RWPE2 (cell line): ENCODE measurements around the gene SEPTIN5.

Experiments
- ATAC-seq: fragments of 200-7000 bp; cut with Tn5 transposase; 3 replicates; pipeline ENCODE4 v1.9.1; 2021; ENCODE audit warnings: low read depth
- DNase-seq: peaks from one replicate; pipeline ENCODE4 v3.0.0-alpha.2; 2020; ENCODE audit warnings: low spot score
- H3K27ac ChIP-seq: fragments of 450-650 bp; 2 replicates; pipeline ENCODE4 v1.5.1; 2017; ENCODE audit warnings: mild to moderate bottlenecking; ENCODE audit not compliant: poor library complexity, severe bottlenecking
- H3K27me3 ChIP-seq: fragments of 250-450 bp; sonication (Bioruptor Pico); 2 replicates; pipeline ENCODE4 v1.5.1; 2021; ENCODE audit warnings: mild to moderate bottlenecking, moderate library complexity; ENCODE audit not compliant: insufficient read depth, poor library complexity, severe bottlenecking
- H3K36me3 ChIP-seq: fragments of 250-450 bp; sonication (Bioruptor Pico); 2 replicates; pipeline ENCODE4 v1.5.1; 2020; ENCODE audit warnings: low read depth, mild to moderate bottlenecking, moderate library complexity
- H3K4me1 ChIP-seq: fragments of 250-450 bp; sonication (Bioruptor Pico); 2 replicates; pipeline ENCODE4 v1.5.1; 2021; ENCODE audit warnings: mild to moderate bottlenecking, moderate library complexity; ENCODE audit not compliant: insufficient read depth, poor library complexity, severe bottlenecking
- H3K4me3 ChIP-seq: fragments of 250-450 bp; sonication (Bioruptor Pico); 2 replicates; pipeline ENCODE4 v1.5.1; 2021; ENCODE audit warnings: mild to moderate bottlenecking, moderate library complexity; ENCODE audit not compliant: severe bottlenecking
- H3K9me3 ChIP-seq: fragments of 250-450 bp; sonication (Bioruptor Pico); 2 replicates; pipeline ENCODE4 v1.5.1; 2021; ENCODE audit warnings: mild to moderate bottlenecking, moderate library complexity; ENCODE audit not compliant: severe bottlenecking
- TF ChIP-seq, protein P1 (sequence below): fragments of 450-650 bp; IDR thresholded peaks from one replicate; pipeline ENCODE4 v1.5.1; 2017; ENCODE audit warnings: mild to moderate bottlenecking, moderate library complexity; ENCODE audit not compliant: poor library complexity, severe bottlenecking

The SEPTIN5 gene

GRCh38 chr22:19730655-19731360, 16.5 kb downstream of the SEPTIN5 start:
- peak; percentile 87 for ATAC-seq
- Histone ChIP-seq H3K9me3 (no peaks in the 10 kb centered on the region), H3K36me3 (no peaks in the 10 kb centered on the region), H3K4me3 (peak overlapping the region; percentile 27), H3K27me3 (no peaks in the 10 kb centered on the region), H3K4me1 (no peaks in the 10 kb centered on the region), H3K27ac (no peak overlapping the region)
- TF ChIP-seq, protein P1, sequence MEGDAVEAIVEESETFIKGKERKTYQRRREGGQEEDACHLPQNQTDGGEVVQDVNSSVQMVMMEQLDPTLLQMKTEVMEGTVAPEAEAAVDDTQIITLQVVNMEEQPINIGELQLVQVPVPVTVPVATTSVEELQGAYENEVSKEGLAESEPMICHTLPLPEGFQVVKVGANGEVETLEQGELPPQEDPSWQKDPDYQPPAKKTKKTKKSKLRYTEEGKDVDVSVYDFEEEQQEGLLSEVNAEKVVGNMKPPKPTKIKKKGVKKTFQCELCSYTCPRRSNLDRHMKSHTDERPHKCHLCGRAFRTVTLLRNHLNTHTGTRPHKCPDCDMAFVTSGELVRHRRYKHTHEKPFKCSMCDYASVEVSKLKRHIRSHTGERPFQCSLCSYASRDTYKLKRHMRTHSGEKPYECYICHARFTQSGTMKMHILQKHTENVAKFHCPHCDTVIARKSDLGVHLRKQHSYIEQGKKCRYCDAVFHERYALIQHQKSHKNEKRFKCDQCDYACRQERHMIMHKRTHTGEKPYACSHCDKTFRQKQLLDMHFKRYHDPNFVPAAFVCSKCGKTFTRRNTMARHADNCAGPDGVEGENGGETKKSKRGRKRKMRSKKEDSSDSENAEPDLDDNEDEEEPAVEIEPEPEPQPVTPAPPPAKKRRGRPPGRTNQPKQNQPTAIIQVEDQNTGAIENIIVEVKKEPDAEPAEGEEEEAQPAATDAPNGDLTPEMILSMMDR, result peak; percentile 92
- no peak for DNase-seq

DNA sequence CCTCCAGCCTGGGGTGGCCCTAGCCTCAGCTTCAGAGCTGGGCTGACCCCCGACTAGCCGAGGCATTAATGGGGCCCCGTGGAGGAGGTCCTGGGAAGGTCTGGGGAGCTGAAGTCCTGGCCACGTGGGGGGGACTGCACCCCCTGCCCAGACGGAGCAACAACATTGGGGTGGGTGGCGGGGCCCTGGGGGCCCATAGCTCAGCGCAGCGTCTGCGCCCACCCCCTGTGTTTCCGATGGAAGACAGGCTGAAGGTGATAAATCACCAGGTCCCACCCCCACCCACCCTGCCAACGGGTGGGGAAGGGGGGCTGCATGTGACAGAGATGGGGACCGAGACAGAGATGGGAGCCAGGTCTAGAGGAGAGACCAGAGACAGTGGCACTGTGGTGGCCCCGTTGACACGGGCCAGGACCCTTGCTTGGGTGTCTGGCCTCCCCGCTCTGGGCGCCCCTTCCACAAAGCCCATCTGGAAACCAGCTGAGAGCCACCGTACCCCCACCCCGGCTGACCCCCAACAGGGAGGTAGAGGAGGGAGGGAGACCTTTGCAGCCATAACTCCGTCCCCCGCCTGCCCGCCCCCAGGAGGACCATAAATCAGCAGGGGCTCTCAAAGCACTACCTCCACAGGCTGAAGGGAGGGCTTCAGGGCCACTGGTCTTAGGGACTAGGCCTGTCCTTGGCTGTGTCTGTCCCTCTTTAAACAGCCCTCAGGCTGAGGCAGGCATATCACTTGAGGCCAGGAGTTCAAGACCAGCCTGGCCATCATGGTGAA, 17.2 kb downstream of the SEPTIN5 start:
- Histone ChIP-seq H3K4me1 (no peaks in the 10 kb centered on the region), H3K36me3 (no peaks in the 10 kb centered on the region), H3K9me3 (no peaks in the 10 kb centered on the region), H3K4me3 (no peak overlapping the region), H3K27me3 (no peaks in the 10 kb centered on the region), H3K27ac (no peak overlapping the region)
- TF ChIP-seq, protein P1, result no peak
- DNase-seq, result no peak
- no peak for ATAC-seq

DNA sequence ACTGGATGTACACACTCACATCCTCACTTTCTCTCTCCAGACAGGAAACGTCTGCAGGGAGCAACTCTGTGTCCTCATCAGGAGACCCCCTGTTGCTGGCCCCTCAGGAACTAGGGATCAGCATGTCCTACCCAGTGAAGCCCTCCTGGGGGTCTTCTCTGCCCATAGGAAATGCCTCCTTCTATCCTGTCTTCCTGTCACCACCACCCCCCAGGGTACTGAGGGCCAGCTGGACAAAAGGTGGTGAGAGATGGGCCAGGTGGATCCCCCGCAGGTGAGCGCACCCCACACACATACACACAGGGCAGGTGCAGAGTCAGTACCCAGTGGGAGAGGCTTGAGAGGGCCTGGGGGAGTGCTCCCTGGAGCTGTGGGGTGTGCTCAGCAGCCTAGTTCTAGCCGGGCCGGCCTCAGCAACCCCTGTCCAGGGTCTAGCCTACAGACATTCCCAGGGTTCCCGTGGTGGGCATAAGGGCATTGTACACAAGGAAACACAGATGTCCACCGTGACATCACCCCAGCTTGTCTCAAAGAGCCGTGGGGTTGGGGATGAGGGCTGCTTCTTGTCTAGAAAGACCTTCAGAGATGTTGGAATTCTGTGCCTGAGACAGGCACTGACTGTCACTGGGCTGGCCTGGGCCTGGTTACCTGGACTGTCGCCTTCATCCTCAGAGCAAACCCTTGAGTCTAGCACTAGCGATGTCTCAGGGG, 18.3 kb downstream of the SEPTIN5 start:
- H3K4me3 ChIP-seq, result no peak overlapping the region
- TF ChIP-seq, protein P1, result no peak
- no peak overlapping the region for H3K27ac ChIP-seq
- H3K9me3 ChIP-seq, result no peaks in the 10 kb centered on the region
- ATAC-seq, result no peak
- H3K27me3 ChIP-seq, result no peaks in the 10 kb centered on the region
- H3K36me3 ChIP-seq, result no peaks in the 10 kb centered on the region
- DNase-seq, result no peak
- no peaks in the 10 kb centered on the region for H3K4me1 ChIP-seq

DNA sequence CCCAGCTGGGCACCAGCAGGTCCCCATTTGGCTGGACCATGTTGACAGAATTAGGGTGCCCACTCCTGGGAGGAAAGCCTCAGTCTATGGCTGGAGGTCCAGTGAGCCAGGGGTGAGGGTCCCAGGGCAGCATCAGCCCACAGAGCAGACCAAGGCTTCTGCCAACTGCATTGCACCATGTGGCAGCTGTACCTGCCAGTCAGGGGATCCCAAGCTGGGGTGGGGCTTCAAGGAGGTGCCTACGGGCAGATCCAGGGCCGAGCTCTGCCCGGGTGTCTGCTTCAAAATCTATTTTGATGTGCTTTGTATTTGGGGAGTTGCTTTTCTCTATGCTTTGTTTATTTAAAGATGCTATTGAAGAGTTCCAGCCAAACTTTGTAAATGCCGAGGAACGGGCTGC, 19.5 kb downstream of the SEPTIN5 start:
- H3K4me3 ChIP-seq, result no peak overlapping the region
- no peaks in the 10 kb centered on the region for H3K4me1 ChIP-seq
- H3K27me3 ChIP-seq, result no peaks in the 10 kb centered on the region
- ATAC-seq, result no peak
- H3K27ac ChIP-seq, result no peak overlapping the region
- H3K9me3 ChIP-seq, result no peaks in the 10 kb centered on the region
- TF ChIP-seq, protein P1, result no peak
- no peaks in the 10 kb centered on the region for H3K36me3 ChIP-seq
- DNase-seq, result no peak
